ENCODE measurements around the gene TMEM63A.

GRCh38 chr1:225823811-225824261 is 58.3 kb downstream of the TMEM63A start:
- TF ChIP-seq CTCF (IDR thresholded peaks at IDR 0.05) (no peak), EP300 (IDR thresholded peaks at IDR 0.05; ENCODE audit: borderline replicate concordance in 1 of 2, low read depth in 1 of 2, low read length in 1 of 2) (no peak), JUND (IDR thresholded peaks at IDR 0.05) (no peak), FOXJ3 (CRISPR knock-in tag; IDR thresholded peaks at IDR 0.05) (no peak), PBX3 (IDR thresholded peaks at IDR 0.05) (no peak), POLR2AphosphoS5 (IDR thresholded peaks at IDR 0.05; ENCODE audit: low read depth, low read length) (no peak), CHD2 (IDR thresholded peaks at IDR 0.05; ENCODE audit: low read length, partially characterized antibody) (no peak), RAD21 (IDR thresholded peaks at IDR 0.05; ENCODE audit: low read length) (no peak), YY1 (IDR thresholded peaks at IDR 0.05; ENCODE audit: low read depth) (no peak)

Data from SK-N-SH (cell line).